Aorta (tissue), 5 donors: ENCODE results near the gene FOXM1. TPM values are rescaled to one million over a fixed set of nuclear protein-coding genes. Genes with fewer than 3 reads are reported as not detected.
A peak's percentile ranks its signal among the peaks of the same experiment; 100 is the strongest.

Source experiments
- ATAC-seq: fragments of 200-7000 bp; cut with Tn5 transposase; one replicate; pipeline ENCODE4 v1.9.1; 2022; ENCODE audit warnings: moderate library complexity; ENCODE audit not compliant: low FRiP score
- DNase-seq, 2 donors: peaks; one replicate each; pipeline ENCODE4 v3.0.0-alpha.2; 2020
- H3K27ac ChIP-seq, 2 donors: one replicate each; pipeline ENCODE4 v1.5.1; 2013; ENCODE audit warnings: low read length in 2 of 2, mild to moderate bottlenecking in 2 of 2, moderate library complexity in 2 of 2, control low read depth in 1 of 2, inconsistent platforms in 1 of 2, low read depth in 1 of 2
- H3K27me3 ChIP-seq, 2 donors: one replicate each; pipeline ENCODE4 v1.6.1; 2013; ENCODE audit warnings: control low read depth in 1 of 2, low read length in 1 of 2, mild to moderate bottlenecking in 1 of 2, moderate library complexity in 1 of 2; ENCODE audit not compliant: insufficient read depth in 2 of 2, control insufficient read depth in 1 of 2
- H3K36me3 ChIP-seq, 2 donors: one replicate each; pipeline ENCODE4 v1.6.1; 2013; ENCODE audit warnings: control low read depth in 1 of 2, low read length in 1 of 2, mild to moderate bottlenecking in 1 of 2; ENCODE audit not compliant: insufficient read depth in 2 of 2, control insufficient read depth in 1 of 2
- H3K4me1 ChIP-seq, 2 donors: one replicate each; pipeline ENCODE4 v1.6.1; 2013; ENCODE audit warnings: low read length in 2 of 2, control low read depth in 1 of 2, mild to moderate bottlenecking in 1 of 2, moderate library complexity in 1 of 2; ENCODE audit not compliant: insufficient read depth in 2 of 2, control insufficient read depth in 1 of 2
- H3K4me3 ChIP-seq, 2 donors: one replicate each; pipeline ENCODE4 v1.5.1; 2013; ENCODE audit warnings: low read length in 2 of 2, control low read depth in 1 of 2, mild to moderate bottlenecking in 1 of 2
- H3K9me3 ChIP-seq: one replicate; pipeline ENCODE4 v1.6.1; 2013; ENCODE audit warnings: mild to moderate bottlenecking, low read length; ENCODE audit not compliant: control insufficient read depth
- WGBS, 2 donors: extraction: QIAGEN DNeasy Blood & Tissue Kit; methylation state at CpG; one replicate each; pipeline ENCODE4 v1.1.7; 2013; 5-methylcytosine and 5-hydroxymethylcytosine counted together
- intact Hi-C, 2 donors: fragments of 100-400 bp; cut with DNase I; formaldehyde crosslinking; loops; one replicate each; pipeline versions ENCODE4 v1.14.2 to v1.15.0; 2022
- polyA plus RNA-seq, 2 donors: library from polyadenylated mRNA; stranded (reverse); fragments of 200-250 nt; gene quantifications; one replicate each; pipeline ENCODE4 v1.2.3, GENCODE V29; 2013
- total RNA-seq, 2 donors: library from RNA; stranded (reverse); fragmentation: NEBNext Ultra II Directional; extraction: Animal tissue kit (Norgen Biotek cat#: 25700); gene quantifications; one replicate each; pipeline ENCODE4 v1.2.1, GENCODE V29; 2021
- donor health status: healthy with polysubstance abuse.
- donor health status: Bipolar disorder and iron deficiency.
- donor health status: DM: no; HTN: no; CAD: no.
- donor health status: DM: no; HTN: no; CAD: no.
- donor health status: DM: yes; HTN: yes; CAD: no.

Gene FOXM1
- total and polyA plus RNA-seq, 4 donors = 0.20 to 6.1 (median 1.2) TPM

DNA sequence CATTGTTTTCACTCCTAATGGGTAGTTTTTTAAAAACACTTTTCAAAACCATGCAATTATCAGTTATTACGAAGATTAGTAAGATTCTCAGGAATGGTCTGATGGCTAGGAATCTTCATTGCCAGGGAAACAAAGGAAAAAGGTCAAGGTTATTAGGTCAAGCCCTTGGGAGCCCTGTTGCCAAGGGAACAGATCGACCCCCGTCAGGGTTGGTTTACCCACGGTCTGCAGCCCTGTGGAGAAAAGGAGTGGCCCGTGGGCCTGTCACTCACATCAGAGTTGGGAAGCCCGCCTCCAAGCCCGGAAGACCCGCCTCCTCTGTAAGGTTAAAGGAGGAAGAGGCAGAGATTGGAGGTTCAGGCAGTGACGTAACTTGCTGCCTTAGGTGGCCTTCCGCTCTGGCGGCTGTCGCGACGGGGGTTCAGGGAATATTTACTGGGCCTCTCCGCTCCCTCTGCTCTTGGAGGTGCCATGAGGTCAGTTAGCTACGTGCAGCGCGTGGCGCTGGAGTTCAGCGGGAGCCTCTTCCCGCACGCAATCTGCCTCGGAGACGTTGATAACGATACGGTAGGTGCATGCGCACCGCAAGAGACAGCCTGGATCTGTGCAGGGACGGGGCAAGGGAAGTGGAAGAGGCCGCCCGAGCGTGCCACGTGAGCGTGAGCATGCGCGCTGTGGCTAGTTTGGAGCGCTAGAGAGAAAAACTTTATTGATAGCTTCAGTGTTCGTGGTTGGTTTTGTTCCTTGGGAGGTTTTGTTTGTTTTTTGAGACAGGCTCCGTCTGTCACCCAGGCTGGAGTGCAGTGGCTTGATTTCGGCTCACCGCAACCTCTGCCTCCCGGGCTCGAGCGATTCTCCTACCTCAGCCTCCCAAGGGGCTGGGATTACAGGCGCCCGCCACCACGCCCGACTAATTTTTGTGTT lies 64.4 kb downstream of the FOXM1 start, which contains the start of gene ITFG2:
ITFG2 (plus strand) TSS at position 379 of the 924 bp plus-strand sequence; CDS start at position 472, 93 bp downstream.
- H3K27me3 ChIP-seq = no peaks in the 10 kb centered on the region
- no peaks in the 10 kb centered on the region for H3K9me3 ChIP-seq
- ATAC-seq (peak; percentile 98), DNase-seq (peak; percentile 99)
- intact Hi-C loops = loop anchor here in 1 of 2 donors (2.0 to 5.0 kb wide), 2 partner anchors 16 to 80 kb away; partner anchors contain the start of gene TULP3
- no peaks in the 10 kb centered on the region for H3K36me3 ChIP-seq
- peaks cover 0 to 2% of the 10 kb centered on the region in 2 donors for H3K4me1 ChIP-seq
- 0% methylated on average over 45 to 48 of the region's 48 CpGs for WGBS, 2 donors
- H3K27ac ChIP-seq = peak within 1 kb of the TSS in 1 of 2 donors; percentile 93
- H3K4me3 ChIP-seq = peak within 1 kb of the TSS; percentile 60 to 71

GRCh38 chr12:2811801-2812200 lies 65.2 kb downstream of the FOXM1 start:
- 85% methylated on average over 5 of the region's 5 CpGs for WGBS, 2 donors
- no peaks in the 10 kb centered on the region for H3K27me3 ChIP-seq
- H3K9me3 ChIP-seq = no peaks in the 10 kb centered on the region
- DNase-seq = no peak
- no peak overlapping the region for H3K4me3 ChIP-seq
- intact Hi-C loops = loop anchor here in 1 of 2 donors (2.0 to 5.0 kb wide), 2 partner anchors 15 to 80 kb away; partner anchors contain the start of gene TULP3
- no peak overlapping the region for H3K27ac ChIP-seq
- H3K36me3 ChIP-seq = no peaks in the 10 kb centered on the region
- H3K4me1 ChIP-seq = peaks cover 0 to 2% of the 10 kb centered on the region in 2 donors
- no peak for ATAC-seq

Other genes starting within 250 kb of the FOXM1 start
- 10 to 100 TPM; 42.9 to 50.2 TPM for gene FKBP4, start 82.2 kb downstream of the FOXM1 start, total RNA-seq
- gene FKBP4, start 82.2 kb downstream of the FOXM1 start, polyA plus RNA-seq = 10 to 100 TPM; 18.2 to 23.8 TPM
- gene ITFG2, start 64.5 kb downstream of the FOXM1 start, total RNA-seq = 10 to 100 TPM; 23.9 to 43.7 TPM
- 10 to 100 TPM in 1 of 2 donors, 1 to 10 TPM in 1; 5.9 to 33.2 TPM for gene ITFG2, start 64.5 kb downstream of the FOXM1 start, polyA plus RNA-seq
- 1 to 10 TPM; 7.8 to 8.1 TPM for gene NRIP2, start 42.1 kb downstream of the FOXM1 start, total RNA-seq
- gene NRIP2, start 42.1 kb downstream of the FOXM1 start, polyA plus RNA-seq = 1 to 10 TPM; 1.8 to 7.9 TPM
- gene TEX52, start 20.1 kb downstream of the FOXM1 start, total RNA-seq = not detected
- not detected for gene TEX52, start 20.1 kb downstream of the FOXM1 start, polyA plus RNA-seq
- gene RHNO1, start within 50 bp of the FOXM1 start, total RNA-seq = 10 to 100 TPM in 1 of 2 donors, 1 to 10 TPM in 1; 7.9 to 12.5 TPM
- 10 to 100 TPM in 1 of 2 donors, 1 to 10 TPM in 1; 5.0 to 11.4 TPM for gene RHNO1, start within 50 bp of the FOXM1 start, polyA plus RNA-seq
- gene TULP3, start 13.7 kb upstream of the FOXM1 start, total RNA-seq = 10 to 100 TPM; 22.4 to 35.0 TPM
- 10 to 100 TPM; 10.5 to 26.6 TPM for gene TULP3, start 13.7 kb upstream of the FOXM1 start, polyA plus RNA-seq
- 10 to 100 TPM; 27.1 to 29.0 TPM for gene TEAD4, start 82.2 kb upstream of the FOXM1 start, total RNA-seq
- gene TEAD4, start 82.2 kb upstream of the FOXM1 start, polyA plus RNA-seq = 10 to 100 TPM in 1 of 2 donors, 1 to 10 TPM in 1; 8.9 to 13.2 TPM
- 10 to 100 TPM; 43.5 to 50.6 TPM for gene TSPAN9, start 200.2 kb upstream of the FOXM1 start, total RNA-seq
- 10 to 100 TPM in 1 of 2 donors, 1 to 10 TPM in 1; 7.1 to 27.4 TPM for gene TSPAN9, start 200.2 kb upstream of the FOXM1 start, polyA plus RNA-seq